Measurements from ENCODE around the gene ERGIC1.

GRCh38 chr5:172973931-172974330, 139.9 kb downstream of the ERGIC1 start:
- TF ChIP-seq POLR2A (IDR thresholded peaks at IDR 0.05) (no peak), CTCF (IDR thresholded peaks at IDR 0.05) (no peak), POLR2AphosphoS5 (IDR thresholded peaks at IDR 0.05) (no peak)

All from prostate gland (tissue), 2 donors.